HepG2 (cell line): Measurements from ENCODE around the gene EPS8L1. TPM values are rescaled to one million over a fixed set of nuclear protein-coding genes. Genes with fewer than 3 reads are reported as not detected.

Experiments
- ATAC-seq: fragments of 200-7000 bp; cut with Tn5 transposase; 3 replicates; pipeline ENCODE4 v1.9.1; 2020; ENCODE audit warnings: mild to moderate bottlenecking, moderate library complexity
- BruUV-seq: library from RNA; stranded (reverse); fragments of 400-500 nt; replicated peaks from 2 replicates; lab custom pipeline; 2021; lab: Mats Ljungman, UMichigan
- CTCF ChIA-PET: fragments of 300-600 bp; formaldehyde crosslinking; extraction: SDS; loops from one replicate; lab custom pipeline; 2021; ENCODE audit warnings: low total read pairs, inconsistent platforms, low intra/inter-chr PET ratio; lab: Yijun Ruan, JAX
- POLR2A ChIA-PET: fragments of 350-600 bp; sonication (Branson Sonifier 250); formaldehyde crosslinking; loops from one replicate; lab custom pipeline; 2020; ENCODE audit warnings: antibody characterized with exemption, inconsistent platforms; lab: Yijun Ruan, JAX
- DNase-seq: peaks from one replicate; pipeline ENCODE4 v3.0.0-alpha.2; 2015; ENCODE audit warnings: low spot score
- FAIRE-seq: peaks from 3 replicates; lab custom pipeline; 2011; peaks lifted over from hg19 to GRCh38; lab: Jason Lieb, UNC
- H2AFZ ChIP-seq: one replicate; pipeline ENCODE4 v1.6.1; 2011; ENCODE audit warnings: low read length, inconsistent platforms
- H3K27ac ChIP-seq: fragments of 300-600 bp; 3 replicates; pipeline ENCODE4 v1.8.0; 2011; ENCODE audit warnings: mixed run types, mild to moderate bottlenecking, mixed read lengths, low read length, inconsistent platforms; ENCODE audit not compliant: insufficient read depth; ENCODE audit errors: extremely low read length
- H3K27me3 ChIP-seq, 2 experiments: fragments of 200-600 bp in 1 of 2; 2 replicates in 1 of 2; 3 replicates in 1 of 2; pipeline versions ENCODE4 v1.6.0 to v1.8.0; 2011; ENCODE audit warnings: low read length in 2 of 2, mild to moderate bottlenecking in 2 of 2, moderate library complexity in 2 of 2, inconsistent platforms in 1 of 2; ENCODE audit not compliant: insufficient read depth in 2 of 2, control insufficient read depth in 1 of 2
- H3K36me3 ChIP-seq, 2 experiments: fragments of 200-600 bp in 1 of 2; replicated peaks in 1 of 2; 2 replicates in 1 of 2; 3 replicates in 1 of 2; pipeline versions ENCODE4 v1.5.1 to v1.8.0; 2011; ENCODE audit warnings: low read length in 2 of 2, inconsistent platforms in 1 of 2; ENCODE audit not compliant: insufficient read depth in 2 of 2, control insufficient read depth in 1 of 2
- H3K4me1 ChIP-seq: 2 replicates; pipeline ENCODE4 v1.5.1; 2012; ENCODE audit warnings: low read length, inconsistent platforms; ENCODE audit not compliant: insufficient read depth
- H3K4me2 ChIP-seq: 2 replicates; pipeline ENCODE4 v1.6.0; 2011; ENCODE audit warnings: low read depth, low read length, inconsistent platforms
- H3K4me3 ChIP-seq, 3 experiments: fragments of 200-600 bp in 1 of 3; sonication (generic), shearing (Covaris generic) in 1 of 3; replicated peaks in 1 of 3; 2 replicates each; pipeline ENCODE4 v1.5.1; 2011 to 2016; ENCODE audit warnings: low read length in 3 of 3, inconsistent platforms in 2 of 3, low read depth in 2 of 3, mild to moderate bottlenecking in 2 of 3, control low read depth in 1 of 3, mixed read lengths in 1 of 3; ENCODE audit not compliant: insufficient read depth in 1 of 3
- H3K79me2 ChIP-seq: one replicate; pipeline ENCODE4 v1.6.1; 2011; ENCODE audit warnings: low read length, inconsistent platforms; ENCODE audit not compliant: insufficient read depth
- H3K9ac ChIP-seq: 2 replicates; pipeline ENCODE4 v1.6.0; 2011; ENCODE audit warnings: mild to moderate bottlenecking, low read depth, low read length, inconsistent platforms; ENCODE audit not compliant: insufficient read depth
- H3K9me3 ChIP-seq: 2 replicates; pipeline ENCODE4 v1.5.1; 2012; ENCODE audit warnings: mild to moderate bottlenecking, low read length
- H4K20me1 ChIP-seq: 2 replicates; pipeline ENCODE4 v1.6.0; 2011; ENCODE audit warnings: inconsistent platforms, mild to moderate bottlenecking, low read length, moderate library complexity; ENCODE audit not compliant: insufficient read depth
- HBP1 ChIP-seq: IDR thresholded peaks from 2 replicates; pipeline ENCODE4 v1.6.1; 2016; ENCODE audit warnings: low read depth, control low read depth
- IRF2 ChIP-seq: IDR thresholded peaks from 2 replicates; pipeline ENCODE4 v1.6.1; 2018; ENCODE audit warnings: missing genetic modification reagents, missing compliant biosample characterization
- MAFK ChIP-seq, 2 experiments: IDR thresholded peaks in 1 of 2; conservative IDR thresholded peaks in 1 of 2; 2 replicates each; pipeline ENCODE4 v1.6.1; 2011; ENCODE audit warnings: improper control_type of control experiment in 2 of 2, low read length in 2 of 2
- POGZ ChIP-seq: sonication (generic); formaldehyde crosslinking; IDR thresholded peaks from 2 replicates; pipeline ENCODE4 v1.4.0; 2020; ENCODE audit warnings: mild to moderate bottlenecking, missing genetic modification reagents
- ZNF207 ChIP-seq: fragments of 450-650 bp; IDR thresholded peaks from 2 replicates; pipeline ENCODE4 v1.6.1; 2016; ENCODE audit warnings: antibody characterized with exemption, borderline replicate concordance
- ZNF747 ChIP-seq: sonication (generic); formaldehyde crosslinking; IDR thresholded peaks from 2 replicates; pipeline ENCODE4 v1.8.1; 2023; ENCODE audit warnings: missing genetic modification reagents, mild to moderate bottlenecking, borderline replicate concordance
- ZSCAN25 ChIP-seq: sonication (generic); formaldehyde crosslinking; IDR thresholded peaks from 2 replicates; pipeline ENCODE4 v1.8.0; 2022; ENCODE audit warnings: mild to moderate bottlenecking, missing genetic modification reagents
- WGBS: methylation state at CpG from one replicate; pipeline ENCODE4 v1.1.6; 2017; ENCODE audit warnings: low lambda C conversion rate; 5-methylcytosine and 5-hydroxymethylcytosine counted together
- in situ Hi-C: cut with HindIII; loops from 2 replicates; pipeline ENCODE4 v1.10.0; 2017; ENCODE audit warnings: low pct_unique_long_range_greater_than_20kb; ENCODE audit not compliant: extremely low pct_ligation_motif_present
- intact Hi-C: fragments of 100-400 bp; cut with micrococcal nuclease; formaldehyde crosslinking; loops from one replicate; pipeline ENCODE4 v1.10.0; 2022; ENCODE audit not compliant: unreplicated experiment
- polyA plus RNA-seq, 8 experiments: library from polyadenylated mRNA; depleted of rRNA in 3 of 8; stranded (reverse) in 7 of 8; unstranded in 1 of 8; fragments of >200 nt; fragmentation: Illumina TruSeq in 4 of 8; extraction: Trizol in 4 of 8; gene quantifications; 2 replicates each; pipeline versions ENCODE4 v1.2.1 to v1.2.3, GENCODE V29; 2011 to 2016; ENCODE audit warnings: low read depth in 4 of 8, missing spikeins in 1 of 8, mixed read lengths in 1 of 8; ENCODE audit not compliant: insufficient read depth in 1 of 8
- total RNA-seq, 5 experiments: library from RNA; depleted of rRNA; stranded (reverse); fragments of >200 nt; fragmentation: Illumina TruSeq; extraction: Trizol; gene quantifications; 2 replicates each; pipeline ENCODE4 v1.2.3, GENCODE V29; 2016; ENCODE audit warnings: low read depth in 1 of 5
- TF ChIP-seq, protein P1 (sequence below): sonication (generic); formaldehyde crosslinking; IDR thresholded peaks from 2 replicates; pipeline ENCODE4 v1.4.0; 2020; ENCODE audit warnings: missing genetic modification reagents, borderline replicate concordance

The EPS8L1 gene
- total and polyA plus RNA-seq, 2 of the 13 experiments (the other 11 are each of a cell fraction or from before 2014, with no cell fraction given) = 3.0 to 6.3 TPM

DNA sequence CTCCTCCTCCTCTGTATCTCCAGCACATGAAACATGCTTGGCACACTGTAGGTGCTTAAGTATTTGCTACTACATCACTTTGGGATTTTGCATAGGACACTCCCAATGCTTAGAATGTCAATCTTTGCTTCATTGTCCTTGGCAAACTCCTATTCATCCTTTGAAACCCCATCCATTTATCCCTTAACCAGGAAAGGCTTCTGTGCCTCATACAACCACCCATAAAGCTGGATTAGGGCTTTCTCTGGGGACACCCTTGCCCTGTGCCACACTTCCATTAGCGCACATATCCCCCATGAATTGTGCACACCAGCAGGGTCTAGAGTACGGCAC, 5.8 kb upstream of the EPS8L1 start:
- Histone ChIP-seq H3K4me2 (peak overlapping the region; percentile 64; the same call in 1 of the 2 replicates), H4K20me1 (no peaks in the 10 kb centered on the region), H3K79me2 (no peaks in the 10 kb centered on the region), H2AFZ (no peak overlapping the region), H3K9ac (no peak overlapping the region), H3K9me3 (no peaks in the 10 kb centered on the region), H3K27ac (no peak overlapping the region)
- WGBS = 27% methylated on average over 2 of the region's 2 CpGs
- DNase-seq = no peak
- intact Hi-C loops = no loop called here
- CTCF ChIA-PET = no interaction called here
- TF ChIP-seq ZNF207 = no peak
- no peak for TF ChIP-seq ZSCAN25 (CRISPR knock-in tag)
- no peak for TF ChIP-seq HBP1 (CRISPR knock-in tag)
- TF ChIP-seq MAFK (conservative IDR thresholded peaks at IDR 0.05 in 1 of 2, IDR thresholded peaks at IDR 0.05 in 1 of 2; ENCODE audit: low read length in 2 of 2) = no peak
- TF ChIP-seq, protein P1, sequence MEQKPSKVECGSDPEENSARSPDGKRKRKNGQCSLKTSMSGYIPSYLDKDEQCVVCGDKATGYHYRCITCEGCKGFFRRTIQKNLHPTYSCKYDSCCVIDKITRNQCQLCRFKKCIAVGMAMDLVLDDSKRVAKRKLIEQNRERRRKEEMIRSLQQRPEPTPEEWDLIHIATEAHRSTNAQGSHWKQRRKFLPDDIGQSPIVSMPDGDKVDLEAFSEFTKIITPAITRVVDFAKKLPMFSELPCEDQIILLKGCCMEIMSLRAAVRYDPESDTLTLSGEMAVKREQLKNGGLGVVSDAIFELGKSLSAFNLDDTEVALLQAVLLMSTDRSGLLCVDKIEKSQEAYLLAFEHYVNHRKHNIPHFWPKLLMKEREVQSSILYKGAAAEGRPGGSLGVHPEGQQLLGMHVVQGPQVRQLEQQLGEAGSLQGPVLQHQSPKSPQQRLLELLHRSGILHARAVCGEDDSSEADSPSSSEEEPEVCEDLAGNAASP = no peak
- TF ChIP-seq POGZ = no peak
- no peak for TF ChIP-seq IRF2 (CRISPR knock-in tag)
- no peak for TF ChIP-seq ZNF747 (CRISPR knock-in tag)
- TF ChIP-seq, all 625 proteins: peak for 0
- POLR2A ChIA-PET = interaction anchor here (1.5 kb wide), 1 partner anchor 10 kb away, joined by 11 read pairs; no protein-coding TSS in a partner anchor
- peaks cover 15% of the 10 kb centered on the region for H3K4me1 ChIP-seq
- H3K36me3 ChIP-seq = no peaks in the 10 kb centered on the region
- no TSS peak for BruUV-seq
- in situ Hi-C loops = no loop called here
- H3K4me3 ChIP-seq = no peak overlapping the region
- FAIRE-seq (no peak), ATAC-seq (no peak)
- H3K27me3 ChIP-seq = peaks cover 2 to 35% of the 10 kb centered on the region in 2 experiments
